ENCODE results near the gene STARD4. TPM values are rescaled to one million over a fixed set of nuclear protein-coding genes. Genes with fewer than 3 reads are reported as not detected.

The STARD4 gene
- total RNA-seq, 1 donor from 2014 or later, result 62.5 TPM

DNA sequence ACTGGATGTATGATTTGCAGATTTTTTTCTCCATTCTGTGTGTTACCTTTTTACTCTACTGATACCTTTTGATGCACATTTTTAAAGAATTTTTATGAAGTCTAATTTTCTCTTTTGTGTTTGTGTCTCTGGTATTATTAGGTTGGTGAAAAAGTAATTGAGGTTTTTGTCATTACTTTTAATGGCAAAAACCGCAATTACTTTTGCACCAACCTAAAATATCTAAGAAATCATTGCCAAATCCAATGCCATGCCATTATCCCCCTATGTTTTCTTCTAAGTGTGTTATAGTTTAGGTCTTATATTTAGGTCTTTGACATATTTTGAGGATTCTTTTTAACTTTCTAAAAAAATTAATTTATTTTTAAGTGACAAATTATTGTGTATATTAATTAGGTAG lies 43.4 kb upstream of the STARD4 start:
- no peaks in the 10 kb centered on the region for H3K27me3 Mint-ChIP-seq (ENCODE audit: low read depth)
- H3K9me3 Mint-ChIP-seq, result peaks cover 11% of the 10 kb centered on the region
- peaks cover 2% of the 10 kb centered on the region for H3K36me3 Mint-ChIP-seq (ENCODE audit: low read depth)
- H3K4me3 Mint-ChIP-seq, result no peak overlapping the region
- no peak for DNase-seq (ENCODE audit: low read depth, low spot score)
- TF ChIP-seq, protein P1, sequence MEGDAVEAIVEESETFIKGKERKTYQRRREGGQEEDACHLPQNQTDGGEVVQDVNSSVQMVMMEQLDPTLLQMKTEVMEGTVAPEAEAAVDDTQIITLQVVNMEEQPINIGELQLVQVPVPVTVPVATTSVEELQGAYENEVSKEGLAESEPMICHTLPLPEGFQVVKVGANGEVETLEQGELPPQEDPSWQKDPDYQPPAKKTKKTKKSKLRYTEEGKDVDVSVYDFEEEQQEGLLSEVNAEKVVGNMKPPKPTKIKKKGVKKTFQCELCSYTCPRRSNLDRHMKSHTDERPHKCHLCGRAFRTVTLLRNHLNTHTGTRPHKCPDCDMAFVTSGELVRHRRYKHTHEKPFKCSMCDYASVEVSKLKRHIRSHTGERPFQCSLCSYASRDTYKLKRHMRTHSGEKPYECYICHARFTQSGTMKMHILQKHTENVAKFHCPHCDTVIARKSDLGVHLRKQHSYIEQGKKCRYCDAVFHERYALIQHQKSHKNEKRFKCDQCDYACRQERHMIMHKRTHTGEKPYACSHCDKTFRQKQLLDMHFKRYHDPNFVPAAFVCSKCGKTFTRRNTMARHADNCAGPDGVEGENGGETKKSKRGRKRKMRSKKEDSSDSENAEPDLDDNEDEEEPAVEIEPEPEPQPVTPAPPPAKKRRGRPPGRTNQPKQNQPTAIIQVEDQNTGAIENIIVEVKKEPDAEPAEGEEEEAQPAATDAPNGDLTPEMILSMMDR (conservative IDR thresholded peaks at IDR 0.05), result no peak
- no peak overlapping the region for H3K27ac Mint-ChIP-seq (ENCODE audit: unreplicated experiment)
- H3K4me1 Mint-ChIP-seq, result peaks cover 24% of the 10 kb centered on the region

DNA sequence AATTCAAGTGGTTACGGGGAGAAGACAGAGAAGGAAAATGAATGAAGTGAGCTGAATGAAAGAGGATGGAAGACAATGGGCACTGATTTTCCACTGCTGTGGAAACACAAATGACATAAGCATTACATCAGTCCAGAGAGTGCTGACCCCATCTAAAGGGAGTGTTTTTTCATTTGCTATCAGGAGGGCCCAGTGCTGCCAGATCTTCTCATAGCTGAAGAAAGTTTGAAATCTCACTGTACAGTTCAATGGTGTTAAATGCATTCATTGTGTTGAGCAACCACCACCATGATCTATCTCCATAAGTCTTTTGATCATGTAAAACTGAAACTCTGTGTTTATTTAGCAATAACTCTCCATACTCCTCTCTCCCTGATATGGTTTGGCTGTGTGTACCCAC lies 41.5 kb upstream of the STARD4 start:
- TF ChIP-seq, protein P1 (conservative IDR thresholded peaks at IDR 0.05), result no peak
- H3K4me3 Mint-ChIP-seq, result no peak overlapping the region

DNA sequence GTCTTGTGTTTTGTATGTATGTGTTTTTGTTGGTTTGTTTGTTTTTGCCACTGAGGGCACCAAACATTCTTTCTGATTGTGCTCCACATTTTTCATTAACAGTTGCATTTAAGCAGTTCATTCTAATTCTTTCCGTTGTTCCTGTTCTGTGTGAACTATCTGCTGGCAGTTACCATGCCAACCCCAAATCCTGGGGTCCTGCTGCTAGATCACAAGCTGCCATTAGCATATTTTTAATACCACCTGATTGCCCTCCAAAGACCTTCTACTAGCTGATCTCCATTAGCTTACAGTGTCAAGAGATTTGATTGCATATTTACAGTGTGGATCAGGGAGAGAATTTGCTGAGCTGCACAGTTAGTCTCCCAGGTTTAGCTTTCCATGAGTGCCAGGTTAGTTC lies 40.6 kb upstream of the STARD4 start:
- no peaks in the 10 kb centered on the region for H3K36me3 Mint-ChIP-seq (ENCODE audit: low read depth)
- H3K4me3 Mint-ChIP-seq, result no peak overlapping the region
- H3K4me1 Mint-ChIP-seq, result peaks cover 26% of the 10 kb centered on the region
- DNase-seq (ENCODE audit: low read depth, low spot score), result no peak
- no peaks in the 10 kb centered on the region for H3K9me3 Mint-ChIP-seq
- no peak overlapping the region for H3K27ac Mint-ChIP-seq (ENCODE audit: unreplicated experiment)
- TF ChIP-seq, protein P1 (conservative IDR thresholded peaks at IDR 0.05), result no peak
- H3K27me3 Mint-ChIP-seq (ENCODE audit: low read depth), result no peaks in the 10 kb centered on the region

More for the DNA sequence above, 41.5 kb upstream of the STARD4 start:
- Mint-ChIP-seq H3K4me1 (peaks cover 26% of the 10 kb centered on the region), H3K36me3 (ENCODE audit: low read depth) (no peaks in the 10 kb centered on the region), H3K27me3 (ENCODE audit: low read depth) (no peaks in the 10 kb centered on the region), H3K9me3 (no peaks in the 10 kb centered on the region), H3K27ac (ENCODE audit: unreplicated experiment) (no peak overlapping the region)
- no peak for DNase-seq (ENCODE audit: low read depth, low spot score)

DNA sequence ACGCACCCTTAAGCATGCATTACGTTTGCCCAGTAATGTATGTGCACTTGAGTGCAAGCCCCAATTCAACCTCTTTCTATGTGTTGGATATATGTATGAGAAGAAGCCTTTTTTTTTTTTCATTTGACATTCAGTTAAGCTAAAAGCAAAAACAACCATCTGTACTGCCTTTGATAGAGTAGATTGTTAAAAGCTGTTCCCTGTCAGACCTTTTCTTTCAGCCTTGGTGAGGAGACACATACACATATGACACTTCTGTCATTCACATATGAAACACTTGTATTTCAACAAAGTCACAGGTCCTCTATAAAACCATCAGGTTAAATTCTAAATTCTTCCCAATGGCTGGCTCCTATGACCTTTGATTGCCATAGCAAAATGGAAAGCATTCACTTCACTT lies 40.2 kb upstream of the STARD4 start:
- H3K9me3 Mint-ChIP-seq, result no peaks in the 10 kb centered on the region
- H3K36me3 Mint-ChIP-seq (ENCODE audit: low read depth), result no peaks in the 10 kb centered on the region
- peaks cover 26% of the 10 kb centered on the region for H3K4me1 Mint-ChIP-seq
- no peaks in the 10 kb centered on the region for H3K27me3 Mint-ChIP-seq (ENCODE audit: low read depth)
- TF ChIP-seq, protein P1 (conservative IDR thresholded peaks at IDR 0.05), result no peak
- H3K4me3 Mint-ChIP-seq, result no peak overlapping the region
- DNase-seq (ENCODE audit: low read depth, low spot score), result no peak
- H3K27ac Mint-ChIP-seq (ENCODE audit: unreplicated experiment), result no peak overlapping the region

DNA sequence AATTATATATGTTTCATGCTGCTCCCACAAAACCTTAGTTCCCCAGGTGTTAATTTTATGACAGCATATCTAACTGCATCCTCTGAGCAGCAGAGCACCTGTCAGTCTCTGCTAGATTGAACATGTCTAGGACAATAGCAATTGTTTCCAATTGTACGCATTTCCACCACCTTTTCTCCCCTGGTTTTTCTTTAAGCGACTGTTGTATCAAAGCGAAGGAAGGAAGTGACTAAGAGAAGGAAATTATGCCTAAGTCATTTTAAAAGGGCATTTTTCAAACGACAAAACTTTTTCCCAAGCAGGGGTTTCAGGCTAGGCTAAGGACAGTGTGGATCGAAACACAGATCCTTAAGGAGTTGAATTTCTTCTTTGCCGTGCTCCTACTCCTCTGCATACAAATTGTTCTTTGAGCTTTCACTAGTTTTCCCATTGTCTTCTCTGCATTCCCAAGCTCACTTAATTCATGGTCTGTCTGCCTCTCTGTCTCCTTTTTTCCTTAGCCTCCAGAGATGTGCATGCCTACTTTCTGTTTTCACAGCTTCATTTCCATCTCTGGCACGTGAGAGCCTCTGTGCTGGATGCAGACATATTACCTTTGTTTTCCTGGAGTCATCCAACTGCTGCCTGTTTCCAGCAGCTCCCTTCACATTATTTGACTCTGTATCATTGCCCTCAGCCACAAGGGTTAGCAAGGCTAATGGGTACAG lies 39.4 kb upstream of the STARD4 start:
- TF ChIP-seq, protein P1 (conservative IDR thresholded peaks at IDR 0.05), result no peak
- DNase-seq (ENCODE audit: low read depth, low spot score), result no peak
- Mint-ChIP-seq H3K27ac (ENCODE audit: unreplicated experiment) (no peak overlapping the region), H3K9me3 (no peaks in the 10 kb centered on the region), H3K36me3 (ENCODE audit: low read depth) (no peaks in the 10 kb centered on the region), H3K27me3 (ENCODE audit: low read depth) (no peaks in the 10 kb centered on the region), H3K4me1 (peaks cover 26% of the 10 kb centered on the region), H3K4me3 (no peak overlapping the region)

Measured in neural crest cell (in vitro differentiated cells).